GM23338 (cell line): ENCODE data around the gene SLC2A13. TPM values are rescaled to one million over a fixed set of nuclear protein-coding genes. Genes with fewer than 3 reads are reported as not detected.

ENCODE experiments used
- ATAC-seq: fragments of 200-7000 bp; cut with Tn5 transposase; 3 replicates; pipeline ENCODE4 v1.9.1; 2020
- DNase-seq: peaks from one replicate; pipeline ENCODE4 v3.0.0-alpha.2; 2015; ENCODE audit warnings: low spot score
- H2AFZ ChIP-seq: fragments of 200-600 bp; sonication (generic); 2 replicates; pipeline ENCODE4 v1.8.0; 2016; ENCODE audit warnings: antibody characterized with exemption, mild to moderate bottlenecking, moderate library complexity
- H3F3A ChIP-seq: fragments of 200-600 bp; sonication (generic); replicated peaks from 2 replicates; pipeline ENCODE4 v1.8.0; 2017; ENCODE audit warnings: antibody characterized with exemption, mixed run types, low read depth
- H3K27ac ChIP-seq: fragments of 200-600 bp; sonication (generic); 2 replicates; pipeline ENCODE4 v1.6.1; 2016; ENCODE audit warnings: low read depth
- H3K27me3 ChIP-seq: fragments of 200-600 bp; sonication (generic); 2 replicates; pipeline ENCODE4 v1.8.0; 2016; ENCODE audit warnings: mild to moderate bottlenecking, mixed run types, moderate library complexity; ENCODE audit not compliant: insufficient read depth
- H3K36me3 ChIP-seq: fragments of 200-600 bp; sonication (generic); 2 replicates; pipeline ENCODE4 v1.8.0; 2016; ENCODE audit warnings: mild to moderate bottlenecking; ENCODE audit not compliant: insufficient read depth
- H3K4me1 ChIP-seq: fragments of 200-600 bp; sonication (generic); 2 replicates; pipeline ENCODE4 v1.8.0; 2016; ENCODE audit warnings: mild to moderate bottlenecking, moderate library complexity; ENCODE audit not compliant: insufficient read depth
- H3K4me2 ChIP-seq: fragments of 200-600 bp; sonication (generic); 2 replicates; pipeline ENCODE4 v1.7.1; 2017; ENCODE audit warnings: mixed run types
- H3K4me3 ChIP-seq: fragments of 200-600 bp; sonication (generic); 2 replicates; pipeline ENCODE4 v1.6.1; 2016; ENCODE audit warnings: mixed run types
- H3K79me2 ChIP-seq: fragments of 200-600 bp; sonication (generic); replicated peaks from 2 replicates; pipeline ENCODE4 v1.8.0; 2017; ENCODE audit warnings: mild to moderate bottlenecking; ENCODE audit not compliant: insufficient read depth
- H3K9me2 ChIP-seq: fragments of 200-600 bp; sonication (generic); 2 replicates; pipeline ENCODE4 v1.8.0; 2017; ENCODE audit not compliant: insufficient read depth
- H4K20me1 ChIP-seq: fragments of 200-600 bp; sonication (generic); replicated peaks from 2 replicates; pipeline ENCODE4 v1.8.0; 2017; ENCODE audit warnings: mild to moderate bottlenecking; ENCODE audit not compliant: insufficient read depth
- H3K27ac Mint-ChIP-seq: 2 replicates; pipeline ENCODE4 v1.8.0; 2020; ENCODE audit warnings: inconsistent platforms, mild to moderate bottlenecking, moderate library complexity, mixed read lengths
- H3K27me3 Mint-ChIP-seq: 3 replicates; pipeline ENCODE4 v1.8.0; 2022; ENCODE audit warnings: low read depth, mild to moderate bottlenecking, moderate library complexity, mixed read lengths, inconsistent platforms; ENCODE audit not compliant: insufficient read depth, poor library complexity
- H3K36me3 Mint-ChIP-seq: 3 replicates; pipeline ENCODE4 v1.8.0; 2021; ENCODE audit warnings: low read depth, mild to moderate bottlenecking, inconsistent platforms, moderate library complexity, mixed read lengths
- H3K4me1 Mint-ChIP-seq: 3 replicates; pipeline ENCODE4 v1.8.0; 2020; ENCODE audit warnings: mild to moderate bottlenecking, inconsistent platforms, mixed read lengths
- H3K4me3 Mint-ChIP-seq: 3 replicates; pipeline ENCODE4 v1.8.0; 2021; ENCODE audit warnings: moderate library complexity, mild to moderate bottlenecking, inconsistent platforms, mixed read lengths
- H3K9me3 Mint-ChIP-seq: 3 replicates; pipeline ENCODE4 v1.8.0; 2020; ENCODE audit warnings: moderate library complexity, mild to moderate bottlenecking, inconsistent platforms, mixed read lengths
- CREB1 ChIP-seq: fragments of 250-450 bp; sonication (Bioruptor Pico); IDR thresholded peaks from 2 replicates; pipeline ENCODE4 v1.5.0; 2020; ENCODE audit warnings: low read depth, mild to moderate bottlenecking, moderate library complexity
- EZH2 ChIP-seq: fragments of 200-600 bp; sonication (generic); IDR thresholded peaks from one replicate; pipeline ENCODE4 v1.8.0; 2017; ENCODE audit warnings: antibody characterized with exemption, mild to moderate bottlenecking, low read depth; ENCODE audit not compliant: unreplicated experiment
- EZH2phosphoT487 ChIP-seq: fragments of 200-600 bp; sonication (generic); IDR thresholded peaks from one replicate; pipeline ENCODE4 v1.8.1; 2018; ENCODE audit warnings: antibody characterized with exemption; ENCODE audit not compliant: unreplicated experiment
- JUNB ChIP-seq: IDR thresholded peaks from one replicate; pipeline ENCODE4 v1.6.1; 2016; ENCODE audit warnings: antibody characterized with exemption; ENCODE audit not compliant: unreplicated experiment
- NANOG ChIP-seq: IDR thresholded peaks from 2 replicates; pipeline ENCODE4 v1.6.1; 2016; ENCODE audit warnings: antibody characterized with exemption, borderline replicate concordance
- POLR2AphosphoS5 ChIP-seq: IDR thresholded peaks from 2 replicates; pipeline ENCODE4 v1.6.1; 2016; ENCODE audit warnings: antibody characterized with exemption, low read depth
- STAT1 ChIP-seq: IDR thresholded peaks from one replicate; pipeline ENCODE4 v1.6.1; 2016; ENCODE audit warnings: antibody characterized with exemption; ENCODE audit not compliant: unreplicated experiment
- ZNF114 ChIP-seq: fragments of 250-450 bp; sonication (Bioruptor Pico); IDR thresholded peaks from 2 replicates; pipeline ENCODE4 v1.5.0; 2020; ENCODE audit warnings: mild to moderate bottlenecking, moderate library complexity
- ZNF331 ChIP-seq: fragments of 250-450 bp; sonication (Bioruptor Pico); IDR thresholded peaks from 2 replicates; pipeline ENCODE4 v1.5.0; 2020; ENCODE audit warnings: low read depth, mild to moderate bottlenecking, moderate library complexity
- ZNF462 ChIP-seq: fragments of 250-450 bp; sonication (Bioruptor Pico); IDR thresholded peaks from 2 replicates; pipeline ENCODE4 v1.5.0; 2020; ENCODE audit warnings: mild to moderate bottlenecking, moderate library complexity
- polyA plus RNA-seq: library from polyadenylated mRNA; unstranded; fragments of >200 nt; fragmentation: Nextera tagmentation; extraction: Ambion mirVana; gene quantifications from 2 replicates; pipeline ENCODE4 v1.2.1, GENCODE V29; 2016
- total RNA-seq: library from RNA; depleted of rRNA; stranded (reverse); fragments of >200 nt; shearing (Covaris generic); gene quantifications from 2 replicates; pipeline ENCODE4 v1.2.3, GENCODE V29; 2014
- TF ChIP-seq, protein P1 (sequence below), 2 experiments: fragments of 200-600 bp in 1 of 2; sonication (generic) in 1 of 2; conservative IDR thresholded peaks; 2 replicates each; pipeline versions ENCODE4 v1.5.1 to v1.6.1; 2016 to 2017; ENCODE audit warnings: antibody characterized with exemption in 2 of 2, low read depth in 2 of 2, mild to moderate bottlenecking in 2 of 2, moderate library complexity in 1 of 2
- TF ChIP-seq, protein P2 (sequence below): IDR thresholded peaks from one replicate; pipeline ENCODE4 v1.6.1; 2018; ENCODE audit warnings: antibody characterized with exemption; ENCODE audit not compliant: unreplicated experiment
- TF ChIP-seq, protein P3 (sequence below): IDR thresholded peaks from 2 replicates; pipeline ENCODE4 v1.6.1; 2016; ENCODE audit warnings: antibody characterized with exemption

SLC2A13 gene
- total and polyA plus RNA-seq, 2 experiments from 2014 or later = 6.8 to 22.7 TPM

DNA sequence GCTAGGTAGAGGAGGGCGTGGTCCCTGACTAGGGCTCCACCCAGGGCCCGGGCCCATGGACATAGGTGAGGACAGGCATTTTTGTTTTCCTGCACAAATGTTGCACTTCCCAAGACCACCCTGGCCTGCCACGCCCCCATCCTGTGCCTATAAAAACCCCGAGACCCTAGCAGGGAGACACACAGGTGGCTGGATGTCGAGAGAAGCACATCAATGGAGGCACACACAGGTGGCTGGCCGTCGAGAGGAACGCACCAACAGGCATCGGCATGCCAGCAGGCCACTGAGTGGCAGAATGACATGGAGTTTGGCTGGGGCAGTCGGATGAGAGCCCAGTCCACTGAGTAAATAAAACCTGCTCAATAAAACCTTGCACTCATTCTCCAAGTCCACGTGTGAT, 328.4 kb downstream of the SLC2A13 start:
- Mint-ChIP-seq H3K27ac (no peak overlapping the region), H3K36me3 (peaks cover 1% of the 10 kb centered on the region; the same call in 1 of the 3 replicates), H3K9me3 (no peaks in the 10 kb centered on the region), H3K4me3 (no peak overlapping the region), H3K27me3 (no peaks in the 10 kb centered on the region), H3K4me1 (no peaks in the 10 kb centered on the region)
- H3K27me3 ChIP-seq = no peaks in the 10 kb centered on the region
- ATAC-seq = no peak
- H3F3A ChIP-seq = no peaks in the 10 kb centered on the region
- no peaks in the 10 kb centered on the region for H3K79me2 ChIP-seq
- no peaks in the 10 kb centered on the region for H4K20me1 ChIP-seq
- TF ChIP-seq ZNF462 (CRISPR knock-in tag) (no peak), ZNF114 (CRISPR knock-in tag) (no peak), NANOG (no peak), STAT1 (no peak), EZH2 (no peak), EZH2phosphoT487 (no peak), POLR2AphosphoS5 (no peak), JUNB (no peak), CREB1 (CRISPR knock-in tag) (no peak), ZNF331 (no peak)
- TF ChIP-seq, protein P1, sequence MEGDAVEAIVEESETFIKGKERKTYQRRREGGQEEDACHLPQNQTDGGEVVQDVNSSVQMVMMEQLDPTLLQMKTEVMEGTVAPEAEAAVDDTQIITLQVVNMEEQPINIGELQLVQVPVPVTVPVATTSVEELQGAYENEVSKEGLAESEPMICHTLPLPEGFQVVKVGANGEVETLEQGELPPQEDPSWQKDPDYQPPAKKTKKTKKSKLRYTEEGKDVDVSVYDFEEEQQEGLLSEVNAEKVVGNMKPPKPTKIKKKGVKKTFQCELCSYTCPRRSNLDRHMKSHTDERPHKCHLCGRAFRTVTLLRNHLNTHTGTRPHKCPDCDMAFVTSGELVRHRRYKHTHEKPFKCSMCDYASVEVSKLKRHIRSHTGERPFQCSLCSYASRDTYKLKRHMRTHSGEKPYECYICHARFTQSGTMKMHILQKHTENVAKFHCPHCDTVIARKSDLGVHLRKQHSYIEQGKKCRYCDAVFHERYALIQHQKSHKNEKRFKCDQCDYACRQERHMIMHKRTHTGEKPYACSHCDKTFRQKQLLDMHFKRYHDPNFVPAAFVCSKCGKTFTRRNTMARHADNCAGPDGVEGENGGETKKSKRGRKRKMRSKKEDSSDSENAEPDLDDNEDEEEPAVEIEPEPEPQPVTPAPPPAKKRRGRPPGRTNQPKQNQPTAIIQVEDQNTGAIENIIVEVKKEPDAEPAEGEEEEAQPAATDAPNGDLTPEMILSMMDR (conservative IDR thresholded peaks at IDR 0.05; ENCODE audit: low read depth in 2 of 2) = no peak
- TF ChIP-seq, protein P2, sequence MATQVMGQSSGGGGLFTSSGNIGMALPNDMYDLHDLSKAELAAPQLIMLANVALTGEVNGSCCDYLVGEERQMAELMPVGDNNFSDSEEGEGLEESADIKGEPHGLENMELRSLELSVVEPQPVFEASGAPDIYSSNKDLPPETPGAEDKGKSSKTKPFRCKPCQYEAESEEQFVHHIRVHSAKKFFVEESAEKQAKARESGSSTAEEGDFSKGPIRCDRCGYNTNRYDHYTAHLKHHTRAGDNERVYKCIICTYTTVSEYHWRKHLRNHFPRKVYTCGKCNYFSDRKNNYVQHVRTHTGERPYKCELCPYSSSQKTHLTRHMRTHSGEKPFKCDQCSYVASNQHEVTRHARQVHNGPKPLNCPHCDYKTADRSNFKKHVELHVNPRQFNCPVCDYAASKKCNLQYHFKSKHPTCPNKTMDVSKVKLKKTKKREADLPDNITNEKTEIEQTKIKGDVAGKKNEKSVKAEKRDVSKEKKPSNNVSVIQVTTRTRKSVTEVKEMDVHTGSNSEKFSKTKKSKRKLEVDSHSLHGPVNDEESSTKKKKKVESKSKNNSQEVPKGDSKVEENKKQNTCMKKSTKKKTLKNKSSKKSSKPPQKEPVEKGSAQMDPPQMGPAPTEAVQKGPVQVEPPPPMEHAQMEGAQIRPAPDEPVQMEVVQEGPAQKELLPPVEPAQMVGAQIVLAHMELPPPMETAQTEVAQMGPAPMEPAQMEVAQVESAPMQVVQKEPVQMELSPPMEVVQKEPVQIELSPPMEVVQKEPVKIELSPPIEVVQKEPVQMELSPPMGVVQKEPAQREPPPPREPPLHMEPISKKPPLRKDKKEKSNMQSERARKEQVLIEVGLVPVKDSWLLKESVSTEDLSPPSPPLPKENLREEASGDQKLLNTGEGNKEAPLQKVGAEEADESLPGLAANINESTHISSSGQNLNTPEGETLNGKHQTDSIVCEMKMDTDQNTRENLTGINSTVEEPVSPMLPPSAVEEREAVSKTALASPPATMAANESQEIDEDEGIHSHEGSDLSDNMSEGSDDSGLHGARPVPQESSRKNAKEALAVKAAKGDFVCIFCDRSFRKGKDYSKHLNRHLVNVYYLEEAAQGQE = no peak
- TF ChIP-seq, protein P3, sequence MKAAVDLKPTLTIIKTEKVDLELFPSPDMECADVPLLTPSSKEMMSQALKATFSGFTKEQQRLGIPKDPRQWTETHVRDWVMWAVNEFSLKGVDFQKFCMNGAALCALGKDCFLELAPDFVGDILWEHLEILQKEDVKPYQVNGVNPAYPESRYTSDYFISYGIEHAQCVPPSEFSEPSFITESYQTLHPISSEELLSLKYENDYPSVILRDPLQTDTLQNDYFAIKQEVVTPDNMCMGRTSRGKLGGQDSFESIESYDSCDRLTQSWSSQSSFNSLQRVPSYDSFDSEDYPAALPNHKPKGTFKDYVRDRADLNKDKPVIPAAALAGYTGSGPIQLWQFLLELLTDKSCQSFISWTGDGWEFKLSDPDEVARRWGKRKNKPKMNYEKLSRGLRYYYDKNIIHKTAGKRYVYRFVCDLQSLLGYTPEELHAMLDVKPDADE = no peak
- no peak overlapping the region for H3K27ac ChIP-seq
- no peak overlapping the region for H3K4me3 ChIP-seq
- H3K9me2 ChIP-seq = 0 out of 2 replicates have a peak, but pooled peaks cover 5% of the 10 kb centered on the region
- DNase-seq = no peak
- H3K4me1 ChIP-seq = no peaks in the 10 kb centered on the region
- no peaks in the 10 kb centered on the region for H3K36me3 ChIP-seq
- no peak overlapping the region for H2AFZ ChIP-seq
- H3K4me2 ChIP-seq = no peak overlapping the region
